Neural crest cell (in vitro differentiated cells): ENCODE measurements around the gene FZD10. TPM values are rescaled to one million over a fixed set of nuclear protein-coding genes. Genes with fewer than 3 reads are reported as not detected.

Experiments used
- DNase-seq: peaks from one replicate; pipeline ENCODE4 v3.0.0; 2021; ENCODE audit warnings: low read depth, mixed read lengths, low spot score
- H3K27ac Mint-ChIP-seq: one replicate; pipeline ENCODE4 v1.8.0; 2021; ENCODE audit warnings: mild to moderate bottlenecking, mixed read lengths; ENCODE audit not compliant: unreplicated experiment
- H3K27me3 Mint-ChIP-seq: 2 replicates; pipeline ENCODE4 v1.8.0; 2021; ENCODE audit warnings: low read depth, mild to moderate bottlenecking, mixed read lengths
- H3K36me3 Mint-ChIP-seq: 2 replicates; pipeline ENCODE4 v1.8.0; 2021; ENCODE audit warnings: low read depth, mild to moderate bottlenecking, mixed read lengths
- H3K4me1 Mint-ChIP-seq: 2 replicates; pipeline ENCODE4 v1.8.0; 2021; ENCODE audit warnings: mixed read lengths
- H3K4me3 Mint-ChIP-seq: one replicate; pipeline ENCODE4 v1.8.0; 2021; ENCODE audit warnings: mild to moderate bottlenecking, mixed read lengths
- H3K9me3 Mint-ChIP-seq: 2 replicates; pipeline ENCODE4 v1.8.0; 2021; ENCODE audit warnings: mixed read lengths
- CTCF ChIP-seq: fragments of 200-600 bp; sonication (generic); conservative IDR thresholded peaks from 2 replicates; pipeline ENCODE4 v1.5.0; 2021; ENCODE audit warnings: antibody characterized with exemption, mild to moderate bottlenecking
- total RNA-seq: library from RNA; stranded (reverse); gene quantifications from 2 replicates; pipeline ENCODE4 v1.2.1, GENCODE V29; 2021

Gene FZD10
- total RNA-seq, 1 donor from 2014 or later, result 15.5 TPM

DNA sequence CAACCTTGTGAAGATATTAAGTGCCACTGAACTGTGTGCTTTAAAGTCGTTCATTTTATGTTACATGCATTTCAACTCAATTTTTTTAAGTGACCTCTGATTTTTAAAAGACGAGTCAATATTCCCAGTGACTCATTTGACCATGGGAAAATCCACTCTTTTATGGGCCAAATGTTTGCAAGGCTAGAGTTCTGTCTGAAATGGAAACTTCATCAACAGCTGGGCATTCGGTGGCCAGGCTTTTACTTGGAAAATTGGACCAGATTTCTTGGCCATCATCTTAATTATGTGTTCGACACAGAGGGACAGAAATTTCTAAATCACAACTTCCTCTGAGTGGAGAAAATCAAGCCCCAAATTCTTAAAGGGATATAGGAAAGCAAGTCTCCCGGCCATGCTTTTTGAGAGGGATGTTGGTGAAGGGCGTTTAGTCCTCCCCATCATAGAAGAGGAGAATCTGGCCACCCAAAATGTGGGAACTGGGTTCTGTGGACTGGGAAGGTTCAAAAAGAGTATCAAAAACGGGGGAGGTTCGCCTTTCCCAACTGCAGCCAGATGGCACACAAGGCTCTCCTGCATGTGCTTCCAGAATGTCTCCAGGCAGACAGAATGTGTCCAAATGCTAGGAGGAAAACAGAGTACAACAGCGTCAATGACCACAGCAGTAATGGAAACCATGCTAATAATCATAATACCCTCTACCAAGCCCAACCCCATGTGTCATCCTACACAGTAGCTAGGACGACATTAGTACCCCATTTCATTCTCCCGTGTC is 40.9 kb upstream of the FZD10 start:
- Mint-ChIP-seq H3K36me3 (no peaks in the 10 kb centered on the region), H3K4me1 (peaks cover 8% of the 10 kb centered on the region), H3K4me3 (no peak overlapping the region), H3K27ac (no peak overlapping the region), H3K27me3 (no peaks in the 10 kb centered on the region), H3K9me3 (no peaks in the 10 kb centered on the region)
- no peak for TF ChIP-seq CTCF
- DNase-seq, result no peak

- Mint-ChIP-seq H3K36me3 (no peaks in the 10 kb centered on the region), H3K4me3 (no peak overlapping the region), H3K9me3 (no peaks in the 10 kb centered on the region), H3K27me3 (no peaks in the 10 kb centered on the region), H3K27ac (no peak overlapping the region), H3K4me1 (peaks cover 4% of the 10 kb centered on the region)
- DNase-seq, result no peak
- TF ChIP-seq CTCF, result no peak
Measured at GRCh38 chr12:130122356-130122755, 39.9 kb upstream of the FZD10 start.

GRCh38 chr12:130124106-130124505 is 38.2 kb upstream of the FZD10 start:
- H3K4me1 Mint-ChIP-seq, result no peaks in the 10 kb centered on the region
- no peak overlapping the region for H3K27ac Mint-ChIP-seq
- no peak overlapping the region for H3K4me3 Mint-ChIP-seq
- H3K36me3 Mint-ChIP-seq, result no peaks in the 10 kb centered on the region
- H3K27me3 Mint-ChIP-seq, result no peaks in the 10 kb centered on the region
- H3K9me3 Mint-ChIP-seq, result no peaks in the 10 kb centered on the region
- no peak for DNase-seq
- no peak for TF ChIP-seq CTCF

GRCh38 chr12:130124605-130125244 is 37.5 kb upstream of the FZD10 start:
- H3K4me1 Mint-ChIP-seq, result no peaks in the 10 kb centered on the region
- no peaks in the 10 kb centered on the region for H3K9me3 Mint-ChIP-seq
- no peak for DNase-seq
- H3K27me3 Mint-ChIP-seq, result no peaks in the 10 kb centered on the region
- no peak for TF ChIP-seq CTCF
- H3K36me3 Mint-ChIP-seq, result no peaks in the 10 kb centered on the region
- no peak overlapping the region for H3K27ac Mint-ChIP-seq
- no peak overlapping the region for H3K4me3 Mint-ChIP-seq

- H3K4me3 Mint-ChIP-seq, result no peak overlapping the region
- DNase-seq, result no peak
- no peak for TF ChIP-seq CTCF
- H3K9me3 Mint-ChIP-seq, result no peaks in the 10 kb centered on the region
- no peaks in the 10 kb centered on the region for H3K36me3 Mint-ChIP-seq
- no peaks in the 10 kb centered on the region for H3K4me1 Mint-ChIP-seq
- H3K27ac Mint-ChIP-seq, result no peak overlapping the region
- peaks cover 2% of the 10 kb centered on the region for H3K27me3 Mint-ChIP-seq
Measured at GRCh38 chr12:130126023-130126432, 36.2 kb upstream of the FZD10 start.
